T-helper 1 cell treated with Interleukin-12 subunit alpha and Interleukin-12 subunit beta and Interleukin-4 antibody, amounts not matched to agents 30 μg/mL and 1 μg/mL, for 36 hours (primary cell): ENCODE measurements around the gene PROC.
"Not testable (repeated sequence)": the region's sequence is repeated elsewhere in the genome, so short reads cannot be mapped to it uniquely, and the experiment has no call there.

ENCODE experiments used
- H3K27ac Mint-ChIP-seq: one replicate; pipeline ENCODE4 v1.8.0; 2021; ENCODE audit warnings: mild to moderate bottlenecking, mixed read lengths
- H3K27me3 Mint-ChIP-seq: one replicate; pipeline ENCODE4 v1.8.0; 2021; ENCODE audit warnings: low read depth, mixed read lengths
- H3K36me3 Mint-ChIP-seq: one replicate; pipeline ENCODE4 v1.8.0; 2021; ENCODE audit warnings: low read depth, mixed read lengths
- H3K4me1 Mint-ChIP-seq: one replicate; pipeline ENCODE4 v1.8.0; 2021; ENCODE audit warnings: low read depth, mixed read lengths
- H3K4me3 Mint-ChIP-seq: one replicate; pipeline ENCODE4 v1.8.0; 2021; ENCODE audit warnings: mild to moderate bottlenecking, moderate library complexity, mixed read lengths
- H3K9me3 Mint-ChIP-seq: one replicate; pipeline ENCODE4 v1.8.0; 2021; ENCODE audit warnings: mixed read lengths

The PROC gene

GRCh38 chr2:127448526-127448925 is 30.3 kb downstream of the PROC start:
- Mint-ChIP-seq H3K27me3 (peaks cover 12% of the 10 kb centered on the region), H3K4me3 (no peak overlapping the region), H3K9me3 (peaks cover 6% of the 10 kb centered on the region), H3K36me3 (no peaks in the 10 kb centered on the region), H3K4me1 (no peaks in the 10 kb centered on the region), H3K27ac (no peak overlapping the region)

GRCh38 chr2:127449414-127449813 is 31.2 kb downstream of the PROC start:
- H3K9me3 Mint-ChIP-seq: peaks cover 6% of the 10 kb centered on the region
- H3K27me3 Mint-ChIP-seq: peaks cover 12% of the 10 kb centered on the region
- no peak overlapping the region for H3K27ac Mint-ChIP-seq
- no peak overlapping the region for H3K4me3 Mint-ChIP-seq
- no peaks in the 10 kb centered on the region for H3K36me3 Mint-ChIP-seq
- H3K4me1 Mint-ChIP-seq: no peaks in the 10 kb centered on the region

DNA sequence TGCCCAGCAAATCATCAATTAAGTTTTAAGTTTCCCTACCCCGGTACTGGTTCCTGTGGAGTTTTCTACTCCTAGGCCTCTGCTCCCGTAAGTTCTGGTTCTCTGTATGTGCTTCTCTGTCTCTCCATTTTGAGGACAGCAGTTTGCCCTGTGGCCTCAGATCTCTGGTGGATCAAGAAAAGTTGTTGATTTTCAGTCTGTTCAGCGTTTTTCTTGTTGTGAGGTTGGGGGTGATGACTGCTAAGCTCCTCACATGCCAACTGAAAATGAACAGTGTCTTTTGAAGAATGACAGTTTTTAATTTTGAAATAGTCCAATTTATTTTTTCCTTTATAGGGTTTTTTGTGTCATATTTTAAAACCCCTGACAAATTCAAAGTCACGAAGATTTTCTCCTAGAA is 31.7 kb downstream of the PROC start:
- peaks cover 4% of the 10 kb centered on the region for H3K9me3 Mint-ChIP-seq
- no peaks in the 10 kb centered on the region for H3K4me1 Mint-ChIP-seq
- H3K27me3 Mint-ChIP-seq: peaks cover 12% of the 10 kb centered on the region
- H3K4me3 Mint-ChIP-seq: no peak overlapping the region
- H3K27ac Mint-ChIP-seq: no peak overlapping the region
- H3K36me3 Mint-ChIP-seq: no peaks in the 10 kb centered on the region

- Mint-ChIP-seq H3K9me3 (no peaks in the 10 kb centered on the region), H3K4me3 (no peak overlapping the region), H3K36me3 (no peaks in the 10 kb centered on the region), H3K27ac (no peak overlapping the region), H3K4me1 (peaks cover 2% of the 10 kb centered on the region), H3K27me3 (peaks cover 12% of the 10 kb centered on the region)
These were observed 33.8 kb downstream of the PROC start for GRCh38 chr2:127451981-127452380.

DNA sequence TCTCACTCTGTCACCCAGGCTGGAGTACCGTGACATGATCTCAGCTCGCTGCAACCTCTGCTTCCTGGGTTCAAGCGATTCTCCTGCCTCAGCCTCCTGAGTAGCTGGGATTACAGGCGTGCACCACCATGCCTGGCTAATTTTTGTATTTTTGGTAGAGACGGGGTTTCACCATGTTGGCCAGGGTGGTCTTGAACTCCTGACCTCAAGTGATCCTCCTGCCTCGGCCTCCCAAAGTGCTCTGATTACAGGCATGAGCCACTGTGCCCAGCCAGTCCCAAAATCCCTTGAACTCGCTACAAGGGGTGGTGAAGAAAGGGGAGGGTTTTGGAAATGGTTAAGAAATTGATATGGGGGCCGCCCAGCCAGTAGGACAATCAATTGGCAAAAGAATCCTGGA is 34.2 kb downstream of the PROC start:
- H3K27ac Mint-ChIP-seq, H3K9me3 Mint-ChIP-seq, H3K4me1 Mint-ChIP-seq, H3K4me3 Mint-ChIP-seq, H3K36me3 Mint-ChIP-seq: not testable (repeated sequence)
- H3K27me3 Mint-ChIP-seq: peaks cover 12% of the 10 kb centered on the region

- H3K4me3 Mint-ChIP-seq: no peak overlapping the region
- H3K27ac Mint-ChIP-seq: no peak overlapping the region
- peaks cover 2% of the 10 kb centered on the region for H3K36me3 Mint-ChIP-seq
- H3K27me3 Mint-ChIP-seq: peaks cover 6% of the 10 kb centered on the region
- H3K9me3 Mint-ChIP-seq: no peaks in the 10 kb centered on the region
- peaks cover 2% of the 10 kb centered on the region for H3K4me1 Mint-ChIP-seq
These were observed 34.8 kb downstream of the PROC start for GRCh38 chr2:127453013-127453391.

GRCh38 chr2:127453392-127454171 is 35.4 kb downstream of the PROC start:
- no peak overlapping the region for H3K27ac Mint-ChIP-seq
- H3K27me3 Mint-ChIP-seq: peaks cover 2% of the 10 kb centered on the region
- H3K4me1 Mint-ChIP-seq: peaks cover 2% of the 10 kb centered on the region
- no peaks in the 10 kb centered on the region for H3K9me3 Mint-ChIP-seq
- no peak overlapping the region for H3K4me3 Mint-ChIP-seq
- peaks cover 2% of the 10 kb centered on the region for H3K36me3 Mint-ChIP-seq

DNA sequence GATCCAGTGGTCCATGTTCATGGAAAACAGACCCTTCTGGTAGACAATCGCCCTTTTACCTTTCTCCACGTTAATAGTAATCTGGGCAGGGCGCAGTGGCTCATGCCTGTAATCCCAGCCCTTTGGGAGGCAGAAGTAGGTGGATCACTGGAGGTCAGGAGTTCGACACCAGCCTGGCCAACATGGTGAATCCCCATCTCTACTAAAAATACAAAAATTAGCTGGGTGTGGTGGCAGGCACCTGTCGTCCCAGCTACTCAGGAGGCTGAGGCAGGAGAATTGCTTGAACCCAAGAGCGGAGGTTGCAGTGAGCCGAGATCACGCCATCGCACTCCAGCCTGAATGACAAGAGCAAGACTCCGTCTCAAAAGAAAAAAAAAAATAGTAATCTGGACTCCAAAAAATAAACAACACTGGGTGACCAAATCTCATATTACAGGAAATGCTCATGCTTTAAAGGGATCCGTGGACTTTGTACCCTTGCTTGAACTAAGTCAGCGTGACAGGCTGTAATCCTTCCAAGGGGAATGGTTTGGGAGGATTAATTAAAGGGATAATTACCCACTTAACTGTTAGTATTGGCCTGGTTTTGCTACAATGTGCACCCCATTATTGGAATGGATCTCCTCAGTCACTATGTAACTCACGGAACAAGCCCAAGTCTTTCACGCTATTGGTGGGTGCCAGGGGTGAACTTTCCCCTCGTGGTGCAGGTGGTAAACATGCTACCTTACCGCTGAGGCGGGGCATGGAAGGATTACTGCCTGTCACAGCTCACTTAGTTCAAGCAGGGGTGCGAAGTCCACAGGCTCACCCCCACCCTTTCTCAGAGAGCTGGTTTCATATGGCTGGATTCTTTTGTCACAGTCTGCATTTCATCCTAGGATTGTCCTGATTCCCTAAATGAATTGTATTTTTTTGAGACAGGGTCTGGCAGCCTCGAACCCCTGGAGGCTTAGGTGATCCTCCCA is 36.7 kb downstream of the PROC start:
- Mint-ChIP-seq H3K4me1 (peaks cover 2% of the 10 kb centered on the region), H3K4me3 (no peak overlapping the region), H3K27ac (no peak overlapping the region), H3K27me3 (no peaks in the 10 kb centered on the region), H3K9me3 (no peaks in the 10 kb centered on the region), H3K36me3 (peaks cover 2% of the 10 kb centered on the region)

DNA sequence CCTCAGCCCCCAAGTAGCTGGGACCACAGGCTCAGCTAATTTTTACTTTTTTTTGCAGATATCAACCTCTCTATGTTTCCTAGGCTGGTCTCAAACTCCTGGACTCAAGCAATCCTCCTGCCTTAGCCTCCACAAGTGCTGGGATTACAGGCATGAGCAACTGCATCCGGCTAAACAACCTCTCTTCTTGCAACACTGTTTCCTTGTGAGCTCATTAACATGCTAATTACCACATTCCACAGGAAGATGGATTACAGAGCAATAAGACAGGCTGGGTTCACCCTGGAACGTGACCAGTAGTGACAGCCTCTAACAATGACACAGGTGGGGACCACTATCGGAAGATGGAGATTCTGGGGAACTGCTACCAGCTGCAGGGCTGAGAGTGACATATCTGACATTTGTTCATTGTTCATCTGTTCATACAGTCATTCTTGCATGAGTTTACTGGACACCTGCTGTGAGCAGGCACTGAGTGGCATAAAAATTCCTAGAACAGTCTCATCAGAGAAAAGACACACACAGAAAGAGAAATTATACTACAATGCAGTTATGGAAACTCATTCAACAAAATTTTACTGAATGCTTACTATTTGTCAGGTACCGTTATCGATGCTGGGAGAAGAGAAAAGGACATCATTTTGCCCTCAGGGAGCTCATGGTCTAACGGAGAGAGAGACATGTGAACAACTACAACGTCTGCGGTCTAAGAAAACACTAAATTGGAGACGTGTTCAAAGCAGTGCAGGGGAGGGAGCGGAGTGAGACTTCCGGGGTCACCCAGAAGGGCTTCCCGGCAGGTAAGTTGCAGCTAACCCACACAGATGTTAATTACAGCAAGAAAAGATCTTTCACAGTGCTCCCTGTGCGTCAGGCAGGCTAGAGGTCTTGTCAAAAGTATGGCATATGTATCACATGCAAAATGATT is 37.6 kb downstream of the PROC start:
- Mint-ChIP-seq H3K27ac (no peak overlapping the region), H3K4me3 (no peak overlapping the region), H3K4me1 (peaks cover 2% of the 10 kb centered on the region), H3K9me3 (no peaks in the 10 kb centered on the region), H3K27me3 (no peaks in the 10 kb centered on the region), H3K36me3 (peaks cover 2% of the 10 kb centered on the region)

DNA sequence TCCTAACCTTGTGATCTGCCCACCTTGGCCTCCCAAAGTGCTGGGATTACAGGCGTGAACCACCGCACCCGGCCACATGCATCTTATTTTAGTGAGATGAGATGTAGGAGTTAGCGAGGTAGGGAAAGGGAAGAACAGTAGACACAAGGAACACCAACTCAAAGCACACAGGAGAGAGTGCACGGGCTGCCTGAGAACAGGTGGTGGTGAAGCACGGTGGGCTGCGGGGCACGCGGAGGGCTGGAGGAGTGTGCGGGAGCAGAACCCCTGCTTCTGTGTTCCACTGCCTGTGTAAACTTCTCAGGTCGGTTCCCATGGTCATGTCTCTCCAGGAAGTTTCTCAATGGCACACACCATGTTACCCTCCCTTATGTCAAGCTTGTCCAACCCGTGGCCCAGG is 38.7 kb downstream of the PROC start:
- H3K4me1 Mint-ChIP-seq: peaks cover 2% of the 10 kb centered on the region
- H3K9me3 Mint-ChIP-seq: no peaks in the 10 kb centered on the region
- no peaks in the 10 kb centered on the region for H3K27me3 Mint-ChIP-seq
- H3K4me3 Mint-ChIP-seq: no peak overlapping the region
- no peak overlapping the region for H3K27ac Mint-ChIP-seq
- H3K36me3 Mint-ChIP-seq: peaks cover 5% of the 10 kb centered on the region

- peaks cover 5% of the 10 kb centered on the region for H3K36me3 Mint-ChIP-seq
- H3K4me1 Mint-ChIP-seq: peaks cover 9% of the 10 kb centered on the region
- H3K4me3 Mint-ChIP-seq: no peak overlapping the region
- H3K9me3 Mint-ChIP-seq: no peaks in the 10 kb centered on the region
- no peak overlapping the region for H3K27ac Mint-ChIP-seq
- no peaks in the 10 kb centered on the region for H3K27me3 Mint-ChIP-seq
These were observed 44.2 kb downstream of the PROC start for GRCh38 chr2:127462461-127462860.

- H3K36me3 Mint-ChIP-seq: peaks cover 4% of the 10 kb centered on the region
- H3K27me3 Mint-ChIP-seq: no peaks in the 10 kb centered on the region
- no peak overlapping the region for H3K27ac Mint-ChIP-seq
- H3K9me3 Mint-ChIP-seq: no peaks in the 10 kb centered on the region
- no peak overlapping the region for H3K4me3 Mint-ChIP-seq
- H3K4me1 Mint-ChIP-seq: peaks cover 9% of the 10 kb centered on the region
These were observed 45.1 kb downstream of the PROC start for GRCh38 chr2:127463155-127463991.

GRCh38 chr2:127464470-127465257 is 46.4 kb downstream of the PROC start:
- H3K4me1 Mint-ChIP-seq: peaks cover 9% of the 10 kb centered on the region
- no peak overlapping the region for H3K27ac Mint-ChIP-seq
- peaks cover 9% of the 10 kb centered on the region for H3K36me3 Mint-ChIP-seq
- H3K4me3 Mint-ChIP-seq: no peak overlapping the region
- no peaks in the 10 kb centered on the region for H3K27me3 Mint-ChIP-seq
- H3K9me3 Mint-ChIP-seq: no peaks in the 10 kb centered on the region
